Measurements from ENCODE around the gene PTAFR.

Gene PTAFR

DNA sequence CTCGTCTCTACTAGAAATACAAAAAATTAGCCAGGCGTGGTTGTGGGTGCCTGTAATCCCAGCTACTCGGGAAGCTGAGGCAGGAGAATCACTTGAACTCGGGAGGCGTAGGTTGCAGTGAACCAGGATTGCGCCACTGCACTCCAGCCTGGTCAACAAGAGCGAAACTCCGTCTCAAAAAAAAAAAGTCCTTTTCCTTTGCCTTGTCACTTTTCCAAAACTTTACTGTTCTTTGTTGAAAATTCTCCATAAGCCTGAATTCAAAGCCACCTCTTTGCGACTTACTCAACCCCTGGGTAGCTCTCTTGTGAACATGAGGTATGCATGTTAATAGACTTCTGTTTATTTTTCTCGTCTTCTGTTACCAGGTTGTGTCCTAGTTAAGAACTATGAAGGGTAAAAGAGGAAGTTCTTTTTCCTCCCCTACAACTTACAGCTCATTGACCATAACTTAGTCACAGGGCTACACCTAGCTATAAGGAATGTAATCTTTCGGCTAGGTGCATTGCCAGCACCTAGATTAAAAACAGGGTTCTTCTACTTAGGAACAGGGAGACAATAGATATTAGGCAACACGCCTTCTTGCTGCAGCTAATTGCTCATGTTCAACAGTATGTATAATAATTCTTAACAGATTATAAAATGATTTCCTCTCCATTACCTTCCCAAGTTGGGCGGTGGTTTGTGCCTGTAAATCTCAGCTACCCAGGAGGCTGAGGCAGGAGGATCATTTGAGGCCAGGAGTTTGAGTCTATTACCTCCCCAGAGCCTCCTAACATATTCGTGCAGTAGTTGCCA, 40.9 kb downstream of the PTAFR start:
- Histone ChIP-seq H3K9ac (ENCODE audit: insufficient read length, low read depth) (no peak overlapping the region), H3K4me3 (ENCODE audit: insufficient read length, low read depth) (no peak overlapping the region), H3K9me3 (ENCODE audit: insufficient read depth, low read length) (peaks cover 9% of the 10 kb centered on the region; the same call in 1 of the 2 replicates), H3K4me1 (ENCODE audit: insufficient read depth, insufficient read length) (no peaks in the 10 kb centered on the region), H3K36me3 (ENCODE audit: insufficient read depth, insufficient read length, low read length) (no peaks in the 10 kb centered on the region), H3K27me3 (ENCODE audit: insufficient read depth, insufficient read length) (no peaks in the 10 kb centered on the region)
- no peak for TF ChIP-seq SUZ12 (IDR thresholded peaks at IDR 0.05; ENCODE audit: extremely low read depth, insufficient read depth, insufficient read length)
- no peak for TF ChIP-seq YY1 (IDR thresholded peaks at IDR 0.05; ENCODE audit: insufficient read depth, insufficient read length)
- TF ChIP-seq ZNF274 (IDR thresholded peaks at IDR 0.05; ENCODE audit: low read depth, low read length) = no peak
- no peak for DNase-seq (ENCODE audit: low read depth, low spot score)

DNA sequence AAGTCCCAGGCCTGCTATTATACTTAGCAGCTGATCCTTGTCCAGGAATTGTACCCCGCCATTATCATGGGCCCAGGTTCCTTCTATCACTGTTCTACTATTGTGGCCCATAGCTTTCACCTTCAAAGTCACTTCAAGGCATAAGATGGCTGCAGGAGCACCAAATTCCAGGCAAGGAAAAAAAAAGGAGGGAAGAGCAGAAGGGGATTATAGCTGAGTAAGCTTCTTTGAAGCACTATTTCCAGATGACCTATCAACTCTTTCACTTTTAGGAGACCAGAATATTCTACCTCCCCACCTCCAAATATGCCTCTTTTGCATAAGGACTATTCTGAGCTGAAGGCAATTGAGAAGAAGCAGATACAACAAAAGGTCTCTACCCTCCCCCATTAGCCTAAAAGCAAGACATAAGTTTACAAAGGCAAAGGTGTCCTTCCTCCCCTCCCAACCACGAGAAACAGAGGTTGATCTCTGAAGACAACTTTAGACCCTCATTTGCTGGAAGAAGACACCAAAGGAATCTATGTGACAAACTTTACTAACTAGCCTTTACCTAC, 41.8 kb downstream of the PTAFR start:
- peaks cover 9% of the 10 kb centered on the region; the same call in 1 of the 2 replicates for H3K9me3 ChIP-seq (ENCODE audit: insufficient read depth, low read length)
- no peaks in the 10 kb centered on the region for H3K27me3 ChIP-seq (ENCODE audit: insufficient read depth, insufficient read length)
- no peak overlapping the region for H3K4me3 ChIP-seq (ENCODE audit: insufficient read length, low read depth)
- DNase-seq (ENCODE audit: low read depth, low spot score) = no peak
- TF ChIP-seq YY1 (IDR thresholded peaks at IDR 0.05; ENCODE audit: insufficient read depth, insufficient read length) (no peak), ZNF274 (IDR thresholded peaks at IDR 0.05; ENCODE audit: low read depth, low read length) (no peak), SUZ12 (IDR thresholded peaks at IDR 0.05; ENCODE audit: extremely low read depth, insufficient read depth, insufficient read length) (no peak)
- no peak overlapping the region for H3K9ac ChIP-seq (ENCODE audit: insufficient read length, low read depth)
- H3K4me1 ChIP-seq (ENCODE audit: insufficient read depth, insufficient read length) = no peaks in the 10 kb centered on the region
- no peaks in the 10 kb centered on the region for H3K36me3 ChIP-seq (ENCODE audit: insufficient read depth, insufficient read length, low read length)

DNA sequence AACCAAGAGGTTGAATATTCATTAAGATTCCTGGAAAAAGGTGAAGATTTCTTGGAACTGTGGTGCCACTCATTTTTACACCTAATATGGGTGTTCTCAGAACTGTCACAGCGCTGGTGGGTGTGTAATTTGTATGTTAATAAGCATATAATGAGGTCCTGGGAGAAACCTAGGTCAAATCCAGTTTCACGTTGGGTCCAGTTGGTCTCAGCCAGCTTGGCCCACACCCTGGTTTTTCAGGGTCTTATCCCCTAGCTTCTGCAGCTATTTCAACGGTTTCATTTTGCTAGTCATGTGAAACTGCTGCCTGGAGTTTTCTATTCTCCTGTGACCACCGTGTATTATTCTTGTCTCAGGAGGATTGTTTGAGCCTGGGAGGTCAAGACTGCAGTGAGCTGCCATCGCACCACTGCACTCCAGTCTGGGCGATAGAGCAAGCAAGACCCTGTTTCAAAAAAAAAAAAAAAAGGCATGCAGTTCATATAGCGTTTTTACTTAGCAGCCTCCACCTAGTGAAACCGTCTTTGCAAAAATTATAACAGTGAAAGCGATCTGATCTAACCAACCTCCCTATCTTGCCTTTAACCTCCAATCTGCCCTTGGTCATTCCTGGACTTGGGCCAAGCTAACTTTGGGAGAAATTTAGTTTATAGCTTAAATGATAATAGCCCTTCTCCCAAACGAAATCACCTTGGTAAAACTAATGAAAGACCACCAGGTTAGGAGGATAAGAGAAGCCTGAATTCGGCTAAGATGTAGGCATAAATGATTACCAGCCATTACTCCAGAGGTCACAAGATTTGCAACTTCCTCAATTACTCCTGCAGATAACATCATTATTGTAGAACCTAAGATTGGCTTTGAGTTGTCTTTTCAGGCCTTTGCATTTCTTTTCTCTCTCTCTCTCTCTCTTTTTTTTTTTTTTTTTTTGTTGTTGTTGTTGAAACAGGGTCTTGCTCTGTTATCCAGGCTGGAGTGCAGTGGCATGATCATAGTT, 44.0 kb downstream of the PTAFR start:
- Histone ChIP-seq H3K27me3 (ENCODE audit: insufficient read depth, insufficient read length) (no peaks in the 10 kb centered on the region), H3K4me1 (ENCODE audit: insufficient read depth, insufficient read length) (no peaks in the 10 kb centered on the region), H3K9me3 (ENCODE audit: insufficient read depth, low read length) (peaks cover 9% of the 10 kb centered on the region; the same call in 1 of the 2 replicates), H3K9ac (ENCODE audit: insufficient read length, low read depth) (no peak overlapping the region), H3K4me3 (ENCODE audit: insufficient read length, low read depth) (no peak overlapping the region), H3K36me3 (ENCODE audit: insufficient read depth, insufficient read length, low read length) (no peaks in the 10 kb centered on the region)
- no peak for DNase-seq (ENCODE audit: low read depth, low spot score)
- no peak for TF ChIP-seq ZNF274 (IDR thresholded peaks at IDR 0.05; ENCODE audit: low read depth, low read length)
- no peak for TF ChIP-seq YY1 (IDR thresholded peaks at IDR 0.05; ENCODE audit: insufficient read depth, insufficient read length)
- no peak for TF ChIP-seq SUZ12 (IDR thresholded peaks at IDR 0.05; ENCODE audit: extremely low read depth, insufficient read depth, insufficient read length)

DNA sequence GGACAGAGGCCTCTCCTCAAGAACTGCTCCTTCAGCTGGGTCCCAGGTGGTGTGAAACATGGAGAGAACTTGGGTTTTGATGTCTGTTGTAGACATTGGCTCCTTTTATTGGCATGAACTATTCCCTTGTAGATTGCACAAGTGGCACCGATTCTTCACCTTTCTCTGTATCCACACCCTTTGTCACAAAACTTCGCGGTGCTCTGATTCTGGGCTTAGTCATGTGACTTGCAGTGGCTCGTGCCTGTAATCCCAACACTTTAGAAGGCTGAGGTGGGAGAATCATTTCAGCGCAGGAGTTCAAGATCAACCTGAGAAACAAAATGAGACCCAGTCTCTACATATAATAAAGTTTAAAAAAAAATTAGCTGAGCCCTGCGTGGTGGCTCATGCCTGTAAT, 45.6 kb downstream of the PTAFR start:
- H3K9ac ChIP-seq (ENCODE audit: insufficient read length, low read depth) = no peak overlapping the region
- no peak overlapping the region for H3K4me3 ChIP-seq (ENCODE audit: insufficient read length, low read depth)
- no peak for DNase-seq (ENCODE audit: low read depth, low spot score)
- H3K27me3 ChIP-seq (ENCODE audit: insufficient read depth, insufficient read length) = no peaks in the 10 kb centered on the region
- H3K4me1 ChIP-seq (ENCODE audit: insufficient read depth, insufficient read length) = no peaks in the 10 kb centered on the region
- no peak for TF ChIP-seq YY1 (IDR thresholded peaks at IDR 0.05; ENCODE audit: insufficient read depth, insufficient read length)
- no peak for TF ChIP-seq SUZ12 (IDR thresholded peaks at IDR 0.05; ENCODE audit: extremely low read depth, insufficient read depth, insufficient read length)
- TF ChIP-seq ZNF274 (IDR thresholded peaks at IDR 0.05; ENCODE audit: low read depth, low read length) = no peak
- H3K36me3 ChIP-seq (ENCODE audit: insufficient read depth, insufficient read length, low read length) = no peaks in the 10 kb centered on the region
- H3K9me3 ChIP-seq (ENCODE audit: insufficient read depth, low read length) = peaks cover 9% of the 10 kb centered on the region; the same call in 1 of the 2 replicates

DNA sequence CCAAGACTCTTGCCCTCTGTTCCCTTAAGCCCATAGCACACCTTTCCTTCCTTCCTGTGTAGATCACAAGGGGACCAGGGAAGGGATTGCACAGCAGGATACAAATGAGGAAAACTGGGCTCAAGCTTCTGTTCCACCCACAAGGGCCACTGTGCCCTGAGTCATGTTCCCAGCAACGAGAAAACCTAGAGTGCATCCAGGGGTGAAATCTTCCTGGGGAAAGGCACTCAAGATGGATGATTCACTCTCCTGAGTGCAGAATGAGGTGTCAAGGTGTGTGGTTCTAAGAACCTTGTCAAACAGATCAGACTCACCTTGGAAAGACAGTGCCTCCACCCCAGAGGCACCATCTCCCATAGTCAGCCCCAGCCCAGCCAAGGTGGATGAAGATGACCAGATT, 47.3 kb downstream of the PTAFR start:
- no peak for DNase-seq (ENCODE audit: low read depth, low spot score)

DNA sequence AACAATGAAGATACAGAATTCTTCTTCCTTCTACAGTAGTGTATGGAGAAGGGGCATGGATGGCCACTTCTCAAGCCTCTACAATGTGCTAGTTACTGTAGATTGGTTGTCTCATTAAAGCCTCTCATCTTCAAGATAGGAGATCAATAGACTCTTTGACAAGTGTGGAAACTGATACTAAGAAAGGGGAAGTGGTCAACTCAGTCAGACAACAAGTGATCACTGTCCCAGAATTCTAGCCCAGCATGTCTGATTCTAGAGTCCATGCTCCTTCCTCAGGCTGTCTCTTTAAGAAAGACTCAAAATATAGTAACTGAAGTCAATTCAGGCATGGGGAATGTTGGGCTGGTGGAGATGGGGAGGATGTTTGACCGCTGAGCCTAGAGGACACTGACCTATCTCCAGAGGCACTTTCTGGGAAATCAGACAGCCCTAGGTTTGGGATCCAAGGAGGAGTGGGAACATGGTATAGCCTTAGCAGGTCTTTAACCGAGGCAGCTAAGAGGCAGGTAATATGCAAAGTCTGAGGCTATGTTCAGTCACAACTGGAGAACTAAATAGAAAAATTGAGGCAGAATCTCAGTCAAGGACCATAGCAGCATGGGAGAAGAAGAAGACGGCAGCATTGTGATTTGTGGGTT, 48.8 kb downstream of the PTAFR start:
- H3K9ac ChIP-seq (ENCODE audit: insufficient read length, low read depth) = no peak overlapping the region
- no peaks in the 10 kb centered on the region for H3K27me3 ChIP-seq (ENCODE audit: insufficient read depth, insufficient read length)
- no peak for TF ChIP-seq ZNF274 (IDR thresholded peaks at IDR 0.05; ENCODE audit: low read depth, low read length)
- TF ChIP-seq SUZ12 (IDR thresholded peaks at IDR 0.05; ENCODE audit: extremely low read depth, insufficient read depth, insufficient read length) = no peak
- no peak for TF ChIP-seq YY1 (IDR thresholded peaks at IDR 0.05; ENCODE audit: insufficient read depth, insufficient read length)
- DNase-seq (ENCODE audit: low read depth, low spot score) = no peak
- no peak overlapping the region for H3K4me3 ChIP-seq (ENCODE audit: insufficient read length, low read depth)
- H3K9me3 ChIP-seq (ENCODE audit: insufficient read depth, low read length) = no peaks in the 10 kb centered on the region
- peaks cover 5% of the 10 kb centered on the region for H3K4me1 ChIP-seq (ENCODE audit: insufficient read depth, insufficient read length)
- H3K36me3 ChIP-seq (ENCODE audit: insufficient read depth, insufficient read length, low read length) = no peaks in the 10 kb centered on the region

More for the DNA sequence above, 47.3 kb downstream of the PTAFR start:
- Histone ChIP-seq H3K36me3 (ENCODE audit: insufficient read depth, insufficient read length, low read length) (no peaks in the 10 kb centered on the region), H3K4me1 (ENCODE audit: insufficient read depth, insufficient read length) (no peaks in the 10 kb centered on the region), H3K4me3 (ENCODE audit: insufficient read length, low read depth) (no peak overlapping the region), H3K9me3 (ENCODE audit: insufficient read depth, low read length) (peaks cover 9% of the 10 kb centered on the region; the same call in 1 of the 2 replicates), H3K27me3 (ENCODE audit: insufficient read depth, insufficient read length) (no peaks in the 10 kb centered on the region), H3K9ac (ENCODE audit: insufficient read length, low read depth) (no peak overlapping the region)
- TF ChIP-seq SUZ12 (IDR thresholded peaks at IDR 0.05; ENCODE audit: extremely low read depth, insufficient read depth, insufficient read length) (no peak), ZNF274 (IDR thresholded peaks at IDR 0.05; ENCODE audit: low read depth, low read length) (no peak), YY1 (IDR thresholded peaks at IDR 0.05; ENCODE audit: insufficient read depth, insufficient read length) (no peak)
